ENCODE results near the gene ANAPC5.

The ANAPC5 gene

DNA sequence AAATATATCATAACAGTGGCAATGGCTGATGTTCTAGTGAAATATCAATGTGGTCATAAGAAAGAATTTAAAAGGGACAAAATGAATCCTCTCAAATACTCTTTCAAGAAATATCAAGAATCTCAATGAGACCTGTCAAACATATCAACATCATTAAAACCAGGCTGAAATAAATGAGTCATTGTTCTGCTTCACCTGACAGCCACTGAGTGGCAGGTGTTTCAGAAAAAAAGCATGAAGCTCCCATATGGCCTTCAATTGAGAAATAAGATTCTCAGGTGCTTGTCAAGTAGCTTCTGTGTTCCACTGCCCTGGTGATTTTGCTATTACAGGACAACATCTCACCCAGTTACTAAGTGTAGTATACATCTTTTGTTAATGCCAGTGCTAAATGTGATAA lies 21.5 kb downstream of the ANAPC5 start:
- TF ChIP-seq, protein P1, sequence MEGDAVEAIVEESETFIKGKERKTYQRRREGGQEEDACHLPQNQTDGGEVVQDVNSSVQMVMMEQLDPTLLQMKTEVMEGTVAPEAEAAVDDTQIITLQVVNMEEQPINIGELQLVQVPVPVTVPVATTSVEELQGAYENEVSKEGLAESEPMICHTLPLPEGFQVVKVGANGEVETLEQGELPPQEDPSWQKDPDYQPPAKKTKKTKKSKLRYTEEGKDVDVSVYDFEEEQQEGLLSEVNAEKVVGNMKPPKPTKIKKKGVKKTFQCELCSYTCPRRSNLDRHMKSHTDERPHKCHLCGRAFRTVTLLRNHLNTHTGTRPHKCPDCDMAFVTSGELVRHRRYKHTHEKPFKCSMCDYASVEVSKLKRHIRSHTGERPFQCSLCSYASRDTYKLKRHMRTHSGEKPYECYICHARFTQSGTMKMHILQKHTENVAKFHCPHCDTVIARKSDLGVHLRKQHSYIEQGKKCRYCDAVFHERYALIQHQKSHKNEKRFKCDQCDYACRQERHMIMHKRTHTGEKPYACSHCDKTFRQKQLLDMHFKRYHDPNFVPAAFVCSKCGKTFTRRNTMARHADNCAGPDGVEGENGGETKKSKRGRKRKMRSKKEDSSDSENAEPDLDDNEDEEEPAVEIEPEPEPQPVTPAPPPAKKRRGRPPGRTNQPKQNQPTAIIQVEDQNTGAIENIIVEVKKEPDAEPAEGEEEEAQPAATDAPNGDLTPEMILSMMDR (IDR thresholded peaks at IDR 0.05; ENCODE audit: low read length, missing control alignments) = no peak
- DNase-seq (ENCODE audit: low read depth) = no peak
- no peak overlapping the region for H3K4me3 ChIP-seq (replicated peaks; ENCODE audit: low read depth, low read length)

DNA sequence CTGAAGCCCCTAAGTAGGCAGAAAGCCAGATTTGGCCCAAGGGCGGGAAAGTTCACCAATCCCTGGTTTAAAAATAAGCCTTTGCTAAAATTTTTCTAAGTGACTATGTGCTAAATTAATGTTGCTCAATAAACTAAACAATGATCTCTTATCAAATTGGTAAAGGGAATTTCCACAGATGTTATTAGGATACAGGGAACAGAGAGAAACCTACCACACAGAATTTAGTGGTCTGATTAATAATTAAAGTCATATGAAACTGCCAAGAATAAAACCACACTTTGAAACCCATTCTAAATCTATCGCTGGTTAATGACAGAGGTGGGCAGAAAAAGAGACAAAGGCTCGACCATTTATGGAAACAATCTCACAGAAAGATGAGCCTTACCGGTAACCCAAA lies 22.0 kb downstream of the ANAPC5 start:
- TF ChIP-seq, protein P1 (IDR thresholded peaks at IDR 0.05; ENCODE audit: low read length, missing control alignments) = no peak
- DNase-seq (ENCODE audit: low read depth) = no peak
- H3K4me3 ChIP-seq (replicated peaks; ENCODE audit: low read depth, low read length) = no peak overlapping the region

DNA sequence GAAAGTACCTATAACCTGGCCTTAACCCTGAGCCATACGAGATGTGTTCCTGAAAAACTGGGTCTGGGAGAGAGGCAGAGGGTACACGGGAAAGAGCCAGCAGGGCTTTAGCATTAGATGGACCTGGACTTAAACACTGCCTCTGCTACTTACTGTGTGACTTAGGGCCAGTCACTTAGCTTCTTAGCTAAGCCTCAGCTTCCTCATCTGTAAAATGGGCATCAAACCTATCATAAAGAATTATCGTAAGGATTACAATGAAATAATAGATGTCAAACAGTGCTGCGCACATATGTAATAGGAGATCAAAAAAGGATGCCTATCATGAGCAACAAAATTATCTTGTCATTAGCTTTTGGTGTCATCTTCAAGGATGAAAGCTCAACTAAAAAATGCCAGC lies 23.6 kb downstream of the ANAPC5 start:
- TF ChIP-seq, protein P1 (IDR thresholded peaks at IDR 0.05; ENCODE audit: low read length, missing control alignments) = no peak
- no peak for DNase-seq (ENCODE audit: low read depth)

DNA sequence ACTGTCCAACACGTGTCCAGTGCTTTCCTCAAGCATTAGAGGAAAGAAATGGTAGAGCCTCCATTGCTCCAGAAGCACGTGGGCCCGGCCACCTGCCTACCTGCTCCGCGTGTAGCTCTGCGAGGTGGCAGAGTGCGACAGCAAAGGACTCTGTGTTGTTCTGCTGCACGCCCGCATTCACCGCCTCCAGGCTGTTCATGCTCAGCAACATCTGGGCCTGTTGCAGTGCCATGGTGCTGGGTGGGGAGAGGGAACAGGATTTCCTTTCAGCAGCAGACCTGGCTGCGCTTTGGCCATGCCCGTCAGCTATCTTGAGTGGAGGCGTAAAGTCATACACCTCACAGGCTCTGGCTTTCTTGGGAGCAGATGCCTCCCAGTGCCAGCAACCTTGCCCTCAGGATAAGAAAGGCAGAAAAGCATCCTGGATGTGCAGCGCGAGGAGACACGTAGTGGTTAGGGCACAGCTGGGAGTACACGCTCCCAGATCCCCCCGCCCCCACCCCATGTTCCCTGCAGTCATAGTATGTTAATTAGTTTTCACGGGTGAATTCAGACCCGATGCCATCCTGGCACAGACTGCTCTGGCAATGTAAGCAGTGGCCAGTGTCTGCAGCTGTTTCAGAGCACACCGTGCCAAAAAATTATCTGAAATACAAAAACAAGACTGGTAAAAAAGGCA lies 25.1 kb downstream of the ANAPC5 start:
- H3K4me3 ChIP-seq (replicated peaks; ENCODE audit: low read depth, low read length) = no peak overlapping the region
- TF ChIP-seq, protein P1 (IDR thresholded peaks at IDR 0.05; ENCODE audit: low read length, missing control alignments) = no peak
- DNase-seq (ENCODE audit: low read depth) = no peak

More for the DNA sequence above, 23.6 kb downstream of the ANAPC5 start:
- H3K4me3 ChIP-seq (replicated peaks; ENCODE audit: low read depth, low read length) = no peak overlapping the region

DNA sequence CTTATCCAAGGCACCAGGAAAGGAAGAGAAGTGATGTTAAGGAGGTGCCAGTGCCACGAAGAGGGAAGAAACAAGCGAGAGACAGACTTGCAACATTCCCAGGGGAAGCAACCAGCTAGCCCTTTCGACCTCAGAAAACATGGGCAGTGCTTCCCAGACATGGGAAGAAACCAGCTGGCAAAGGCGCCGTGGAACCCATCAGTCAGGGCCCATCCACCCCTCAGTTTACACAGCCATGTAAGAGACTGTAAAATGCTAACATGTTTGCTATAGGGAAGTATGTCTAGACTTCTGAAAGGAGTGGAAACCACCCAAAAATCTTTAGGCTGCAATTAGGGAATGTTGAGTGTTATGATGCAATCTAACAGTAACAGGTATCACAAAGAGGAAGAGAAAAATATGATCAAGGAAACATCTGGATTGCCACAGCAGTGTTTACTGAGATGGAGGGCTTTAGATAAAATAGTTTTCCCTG lies 26.3 kb downstream of the ANAPC5 start:
- no peak for DNase-seq (ENCODE audit: low read depth)
- TF ChIP-seq, protein P1 (IDR thresholded peaks at IDR 0.05; ENCODE audit: low read length, missing control alignments) = no peak
- no peak overlapping the region for H3K4me3 ChIP-seq (replicated peaks; ENCODE audit: low read depth, low read length)

DNA sequence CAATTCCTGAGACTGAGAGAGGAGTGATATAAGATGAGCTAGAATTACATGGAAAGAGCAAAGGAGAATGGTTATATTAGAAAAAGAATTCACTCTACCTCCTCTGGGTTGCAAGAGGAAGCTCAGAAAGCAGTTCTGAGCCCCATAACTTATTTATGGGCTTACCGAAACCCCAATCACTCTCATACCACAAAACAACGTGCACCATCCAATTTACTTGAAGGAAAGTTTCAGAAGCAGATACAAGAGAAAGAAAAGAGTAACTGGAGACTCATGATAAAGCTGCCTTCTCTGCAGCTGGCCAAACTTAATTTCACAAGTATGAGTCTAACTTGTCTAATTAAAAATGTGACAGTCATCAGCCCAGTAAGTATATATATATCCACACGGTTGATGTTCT lies 28.3 kb downstream of the ANAPC5 start:
- no peak for DNase-seq (ENCODE audit: low read depth)
- H3K4me3 ChIP-seq (replicated peaks; ENCODE audit: low read depth, low read length) = no peak overlapping the region
- TF ChIP-seq, protein P1 (IDR thresholded peaks at IDR 0.05; ENCODE audit: low read length, missing control alignments) = no peak

DNA sequence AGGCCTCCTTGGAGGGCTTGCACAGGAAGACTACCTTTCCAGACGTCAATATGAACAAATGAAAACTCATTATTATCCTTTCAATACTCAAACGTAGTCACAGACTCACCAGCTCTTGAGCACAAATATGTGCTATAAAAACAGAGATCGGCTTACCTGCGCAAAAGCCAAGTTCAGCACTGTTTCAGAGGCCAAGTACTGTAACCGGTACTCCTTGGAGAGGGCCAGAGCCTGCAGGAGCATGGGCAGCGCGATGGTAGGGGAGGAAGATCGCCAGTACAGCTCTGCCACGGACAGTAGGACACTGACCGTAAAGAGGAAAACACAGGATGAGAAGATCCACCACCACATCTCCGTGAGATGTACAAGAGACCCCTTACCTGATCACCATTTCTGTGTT lies 34.1 kb downstream of the ANAPC5 start:
- TF ChIP-seq, protein P1 (IDR thresholded peaks at IDR 0.05; ENCODE audit: low read length, missing control alignments) = no peak

More for the DNA sequence above, 34.1 kb downstream of the ANAPC5 start:
- no peak for DNase-seq (ENCODE audit: low read depth)
- H3K4me3 ChIP-seq (replicated peaks; ENCODE audit: low read depth, low read length) = no peak overlapping the region

Measured in fibroblast of pulmonary artery (primary cell).